CD4-positive, alpha-beta memory T cell (primary cell): ENCODE measurements around the gene TECPR1. TPM values are rescaled to one million over a fixed set of nuclear protein-coding genes. Genes with fewer than 3 reads are reported as not detected.

ENCODE experiments used
- CTCF ChIA-PET: fragments of 350-600 bp; sonication (Branson Sonifier 250); formaldehyde crosslinking; loops from one replicate; lab custom pipeline; 2021; ENCODE audit warnings: inconsistent platforms; ENCODE audit not compliant: partially characterized antibody; lab: Charles Lee
- POLR2A ChIA-PET: fragments of 350-600 bp; sonication (Branson Sonifier 250); formaldehyde crosslinking; loops from one replicate; lab custom pipeline; 2021; ENCODE audit not compliant: partially characterized antibody; lab: Charles Lee
- DNase-seq, 5 donors: peaks; one replicate each; pipeline versions ENCODE4 v3.0.0 to v3.0.0-alpha.2; 2020 to 2022; ENCODE audit warnings: mixed read lengths in 1 of 5
- H3K27ac ChIP-seq: one replicate; pipeline ENCODE4 v1.7.0; 2013; ENCODE audit warnings: low read depth, low read length
- H3K27me3 ChIP-seq: 2 replicates; pipeline ENCODE4 v1.7.0; 2013; ENCODE audit warnings: mild to moderate bottlenecking, low read length, moderate library complexity; ENCODE audit not compliant: insufficient read depth
- H3K36me3 ChIP-seq: 2 replicates; pipeline ENCODE4 v1.7.0; 2013; ENCODE audit warnings: mild to moderate bottlenecking, low read length, moderate library complexity; ENCODE audit not compliant: insufficient read depth
- H3K4me1 ChIP-seq: 2 replicates; pipeline ENCODE4 v1.7.0; 2013; ENCODE audit warnings: mild to moderate bottlenecking, low read length, moderate library complexity; ENCODE audit not compliant: insufficient read depth
- H3K4me3 ChIP-seq, 2 donors: one replicate each; pipeline ENCODE4 v1.7.0; 2013; ENCODE audit warnings: low read length in 2 of 2, mild to moderate bottlenecking in 1 of 2
- H3K9me3 ChIP-seq, 2 donors: one replicate each; pipeline ENCODE4 v1.7.0; 2013; ENCODE audit warnings: low read length in 2 of 2, control low read depth in 1 of 2; ENCODE audit not compliant: control insufficient read depth in 1 of 2
- H3K27ac Mint-ChIP-seq, 7 donors: one replicate each; pipeline ENCODE4 v1.8.0; 2020 to 2021; ENCODE audit warnings: mixed read lengths in 7 of 7, mild to moderate bottlenecking in 6 of 7, inconsistent platforms in 3 of 7, moderate library complexity in 3 of 7
- H3K27me3 Mint-ChIP-seq, 2 donors: one replicate each; pipeline ENCODE4 v1.8.0; 2020 to 2021; ENCODE audit warnings: mixed read lengths in 2 of 2
- H3K36me3 Mint-ChIP-seq, 2 donors: one replicate each; pipeline ENCODE4 v1.8.0; 2020 to 2021; ENCODE audit warnings: mixed read lengths in 2 of 2, inconsistent platforms in 1 of 2, mild to moderate bottlenecking in 1 of 2
- H3K4me1 Mint-ChIP-seq, 4 donors: one replicate each; pipeline ENCODE4 v1.8.0; 2020 to 2021; ENCODE audit warnings: mixed read lengths in 4 of 4, mild to moderate bottlenecking in 1 of 4
- H3K4me3 Mint-ChIP-seq, 8 donors: one replicate each; pipeline ENCODE4 v1.8.0; 2020 to 2021; ENCODE audit warnings: mixed read lengths in 8 of 8, mild to moderate bottlenecking in 7 of 8, moderate library complexity in 6 of 8, inconsistent platforms in 3 of 8
- H3K9me3 Mint-ChIP-seq, 8 donors: one replicate each; pipeline ENCODE4 v1.8.0; 2020 to 2021; ENCODE audit warnings: mixed read lengths in 8 of 8, mild to moderate bottlenecking in 5 of 8, inconsistent platforms in 3 of 8, moderate library complexity in 1 of 8
- intact Hi-C: fragments of 100-400 bp; cut with micrococcal nuclease; formaldehyde crosslinking; loops from one replicate; pipeline ENCODE4 v1.15.1; 2023
- polyA plus RNA-seq, 2 donors: library from polyadenylated mRNA; unstranded; fragments of 300-500 nt; fragmentation: Illumina TruSeq; gene quantifications; one replicate each; pipeline ENCODE4 v1.2.3, GENCODE V29; 2021
- total RNA-seq, 2 experiments: library from RNA; stranded (reverse); gene quantifications; one replicate each; pipeline ENCODE4 v1.2.3, GENCODE V29; 2021

TECPR1 gene
- total and polyA plus RNA-seq, 4 experiments from 2014 or later: 17.3 to 147 (median 85.9) TPM

DNA sequence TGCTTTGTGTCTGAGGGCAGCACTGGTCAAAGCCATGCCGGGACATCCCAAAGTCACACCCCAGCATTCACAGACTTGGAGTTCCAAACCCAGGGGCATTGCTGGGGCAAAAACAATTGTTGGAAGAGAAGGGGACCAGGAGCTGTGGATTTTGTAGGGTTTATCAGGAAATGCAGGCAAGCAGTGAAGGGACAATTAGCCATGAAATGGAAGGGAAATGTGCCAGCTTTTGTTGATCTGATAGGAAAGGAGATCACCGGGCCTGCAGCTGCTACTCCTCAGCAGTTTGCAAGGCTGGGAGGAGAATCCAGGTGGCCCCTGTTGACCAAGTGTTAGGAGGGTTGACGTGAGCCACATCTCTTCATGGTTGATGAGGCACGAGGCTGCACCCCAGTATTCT lies 26.9 kb upstream of the TECPR1 start:
- H3K4me1 Mint-ChIP-seq: peaks cover 8 to 25% (median 15%) of the 10 kb centered on the region in 4 donors
- intact Hi-C loops: no loop called here
- DNase-seq: no peak
- Histone ChIP-seq H3K27ac (no peak overlapping the region), H3K9me3 (no peaks in the 10 kb centered on the region), H3K36me3 (no peaks in the 10 kb centered on the region), H3K27me3 (no peaks in the 10 kb centered on the region), H3K4me3 (no peak overlapping the region), H3K4me1 (peaks cover 26% of the 10 kb centered on the region)
- no peaks in the 10 kb centered on the region for H3K9me3 Mint-ChIP-seq
- peak overlapping the region in 1 of 7 donors; percentile 83 for H3K27ac Mint-ChIP-seq
- CTCF ChIA-PET: interaction anchor here (1.8 kb wide), 1 partner anchor 12 kb away, joined by 4 read pairs; no protein-coding TSS in a partner anchor
- POLR2A ChIA-PET: interaction anchor here (1.1 kb wide), 1 partner anchor 8 kb away, joined by 3 read pairs; no protein-coding TSS in a partner anchor
- H3K27me3 Mint-ChIP-seq: no peaks in the 10 kb centered on the region
- H3K36me3 Mint-ChIP-seq: peaks cover 0 to 6% of the 10 kb centered on the region in 2 donors
- peak overlapping the region in 1 of 8 donors; percentile 21 for H3K4me3 Mint-ChIP-seq

DNA sequence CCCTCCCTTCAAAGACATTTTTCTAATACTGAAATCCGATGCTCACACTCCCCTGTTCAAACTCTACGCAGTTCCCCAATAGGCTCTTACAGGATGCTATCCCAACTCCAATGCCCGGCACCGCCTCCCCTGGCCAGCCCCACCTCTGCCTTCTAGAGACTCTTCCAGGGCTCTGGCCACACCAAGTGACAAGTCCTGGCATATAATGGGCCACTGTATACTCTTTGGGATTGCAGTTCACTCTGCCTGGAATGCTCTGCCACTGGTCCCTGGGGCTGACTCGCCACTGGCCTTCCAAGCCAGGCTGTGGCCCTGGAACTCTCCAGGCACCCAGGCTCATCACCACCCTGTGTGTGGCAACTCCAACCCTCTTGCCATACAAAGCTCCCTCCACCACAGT lies 26.4 kb upstream of the TECPR1 start:
- Mint-ChIP-seq H3K27ac (peak overlapping the region in 1 of 7 donors; percentile 42), H3K9me3 (no peaks in the 10 kb centered on the region), H3K36me3 (peaks cover 0 to 6% of the 10 kb centered on the region in 2 donors), H3K27me3 (no peaks in the 10 kb centered on the region), H3K4me3 (no peak overlapping the region), H3K4me1 (peaks cover 7 to 24% (median 12%) of the 10 kb centered on the region in 4 donors)
- CTCF ChIA-PET: interaction anchor here (1.8 kb wide), 1 partner anchor 11 kb away, joined by 4 read pairs; no protein-coding TSS in a partner anchor
- Histone ChIP-seq H3K27ac (no peak overlapping the region), H3K27me3 (no peaks in the 10 kb centered on the region), H3K36me3 (no peaks in the 10 kb centered on the region), H3K4me1 (peaks cover 21% of the 10 kb centered on the region), H3K9me3 (no peaks in the 10 kb centered on the region), H3K4me3 (no peak overlapping the region)
- intact Hi-C loops: no loop called here
- POLR2A ChIA-PET: no interaction called here
- DNase-seq: no peak

- no peak overlapping the region for H3K27ac Mint-ChIP-seq
- POLR2A ChIA-PET: interaction anchor here (1.1 kb wide), 1 partner anchor 25 kb away, joined by 3 read pairs; no protein-coding TSS in a partner anchor
- no peaks in the 10 kb centered on the region for H3K27me3 Mint-ChIP-seq
Observed at GRCh38 chr7:98276241-98276761, 24.3 kb upstream of the TECPR1 start.

GRCh38 chr7:98267303-98267702 lies 15.3 kb upstream of the TECPR1 start:
- peaks cover 0 to 11% of the 10 kb centered on the region in 2 donors for H3K36me3 Mint-ChIP-seq
- Histone ChIP-seq H3K27ac (no peak overlapping the region), H3K9me3 (no peaks in the 10 kb centered on the region), H3K36me3 (no peaks in the 10 kb centered on the region), H3K4me3 (no peak overlapping the region), H3K4me1 (no peaks in the 10 kb centered on the region), H3K27me3 (no peaks in the 10 kb centered on the region)
- no peaks in the 10 kb centered on the region for H3K9me3 Mint-ChIP-seq
- intact Hi-C loops: loop anchor here (5.0 kb wide), 1 partner anchor 135 kb away; the partner anchor contains the start of gene BAIAP2L1
- ChIA-PET POLR2A (no interaction called here), CTCF (interaction anchor here (0.8 to 1.4 kb wide), 2 partner anchors 11 to 18 kb away, joined by 3 to 4 read pairs; no protein-coding TSS in a partner anchor)
- peaks cover 0 to 7% (median 4%) of the 10 kb centered on the region in 4 donors for H3K4me1 Mint-ChIP-seq
- no peaks in the 10 kb centered on the region for H3K27me3 Mint-ChIP-seq
- H3K4me3 Mint-ChIP-seq: no peak overlapping the region
- H3K27ac Mint-ChIP-seq: peak overlapping the region in 3 of 7 donors; percentile 4 to 66 (median 28)
- no peak for DNase-seq

More at GRCh38 chr7:98276241-98276761, 24.3 kb upstream of the TECPR1 start:
- no peak overlapping the region for H3K27ac ChIP-seq
- H3K9me3 ChIP-seq: no peaks in the 10 kb centered on the region
- Mint-ChIP-seq H3K4me3 (no peak overlapping the region), H3K4me1 (peaks cover 0 to 12% (median 1%) of the 10 kb centered on the region in 4 donors), H3K9me3 (no peaks in the 10 kb centered on the region), H3K36me3 (peaks cover 0 to 3% of the 10 kb centered on the region in 2 donors)
- no peak overlapping the region for H3K4me3 ChIP-seq
- no peaks in the 10 kb centered on the region for H3K27me3 ChIP-seq
- no peak for DNase-seq
- CTCF ChIA-PET: no interaction called here
- intact Hi-C loops: no loop called here
- H3K36me3 ChIP-seq: no peaks in the 10 kb centered on the region
- peaks cover 6% of the 10 kb centered on the region for H3K4me1 ChIP-seq

GRCh38 chr7:98266840-98267239 lies 14.8 kb upstream of the TECPR1 start:
- H3K4me1 Mint-ChIP-seq: peaks cover 0 to 7% (median 4%) of the 10 kb centered on the region in 4 donors
- H3K9me3 ChIP-seq: no peaks in the 10 kb centered on the region
- H3K27ac ChIP-seq: no peak overlapping the region
- DNase-seq: no peak
- ChIA-PET CTCF (interaction anchor here (0.8 to 1.4 kb wide), 2 partner anchors 12 to 18 kb away, joined by 3 to 4 read pairs; no protein-coding TSS in a partner anchor), POLR2A (no interaction called here)
- H3K27me3 ChIP-seq: no peaks in the 10 kb centered on the region
- intact Hi-C loops: loop anchor here (5.0 kb wide), 1 partner anchor 135 kb away; the partner anchor contains the start of gene BAIAP2L1
- no peak overlapping the region for H3K4me3 Mint-ChIP-seq
- no peaks in the 10 kb centered on the region for H3K36me3 ChIP-seq
- no peak overlapping the region for H3K27ac Mint-ChIP-seq
- no peaks in the 10 kb centered on the region for H3K9me3 Mint-ChIP-seq
- no peaks in the 10 kb centered on the region for H3K27me3 Mint-ChIP-seq
- H3K36me3 Mint-ChIP-seq: peaks cover 3 to 12% of the 10 kb centered on the region in 2 donors
- no peak overlapping the region for H3K4me3 ChIP-seq
- no peaks in the 10 kb centered on the region for H3K4me1 ChIP-seq

DNA sequence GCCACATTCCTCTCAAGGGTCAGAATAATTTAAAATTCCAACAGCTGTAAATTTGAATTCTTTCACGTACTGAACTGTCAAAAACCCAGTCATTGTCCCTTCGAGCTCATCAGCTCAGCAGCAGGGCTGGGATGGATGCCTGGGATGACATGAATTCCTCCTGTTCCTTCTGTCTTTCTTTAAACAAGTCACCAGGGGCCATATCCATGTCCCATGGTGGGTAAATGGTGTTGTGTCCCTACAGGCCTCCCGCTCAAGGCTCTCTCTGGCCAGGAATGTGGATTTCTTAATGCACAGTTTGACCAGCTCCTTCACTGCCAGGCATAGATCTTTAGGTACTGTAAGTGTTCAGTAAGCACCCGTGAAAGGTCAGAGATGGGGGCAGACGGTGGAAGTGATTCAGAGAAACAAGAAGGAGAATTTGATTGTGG lies 13.8 kb upstream of the TECPR1 start:
- H3K4me3 ChIP-seq: no peak overlapping the region
- peaks cover 2% of the 10 kb centered on the region for H3K36me3 ChIP-seq
- no peak for DNase-seq
- no peak overlapping the region for H3K27ac ChIP-seq
- no peaks in the 10 kb centered on the region for H3K9me3 ChIP-seq
- POLR2A ChIA-PET: interaction anchor here (0.6 to 0.7 kb wide), 2 partner anchors 15 kb away, joined by 3 read pairs; no protein-coding TSS in a partner anchor
- Mint-ChIP-seq H3K27ac (peak overlapping the region in 3 of 7 donors; percentile 56 to 82 (median 68)), H3K36me3 (peaks cover 10 to 18% of the 10 kb centered on the region in 2 donors), H3K4me1 (peaks cover 0 to 7% (median 4%) of the 10 kb centered on the region in 4 donors), H3K27me3 (no peaks in the 10 kb centered on the region), H3K4me3 (no peak overlapping the region), H3K9me3 (no peaks in the 10 kb centered on the region)
- no peaks in the 10 kb centered on the region for H3K27me3 ChIP-seq
- intact Hi-C loops: loop anchor here (5.0 kb wide), 1 partner anchor 136 kb away; the partner anchor contains the start of gene BAIAP2L1
- CTCF ChIA-PET: interaction anchor here (1.6 kb wide), 1 partner anchor 14 kb away, joined by 4 read pairs; no protein-coding TSS in a partner anchor
- no peaks in the 10 kb centered on the region for H3K4me1 ChIP-seq

DNA sequence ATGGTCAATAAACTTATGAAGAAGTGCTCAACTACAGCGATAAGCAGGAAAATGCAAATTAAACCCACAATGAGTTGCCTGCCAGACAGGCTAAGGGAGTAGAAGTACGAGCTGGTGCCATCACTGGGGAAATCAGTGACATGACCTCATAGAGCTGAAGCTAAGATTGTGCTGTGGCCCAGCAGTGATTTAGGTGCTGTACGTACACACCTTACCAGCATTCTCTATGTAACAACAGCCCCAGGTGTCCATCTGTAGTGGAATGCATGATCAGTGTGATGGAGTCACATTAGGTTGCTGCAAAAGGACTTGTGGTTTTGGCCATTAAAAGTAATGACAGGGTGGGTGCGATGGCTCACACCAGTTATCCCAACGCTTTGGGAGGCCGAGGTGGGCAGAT lies 5.7 kb upstream of the TECPR1 start:
- no peak for DNase-seq
- no peak overlapping the region for H3K27ac Mint-ChIP-seq
- H3K4me1 Mint-ChIP-seq: peaks cover 13 to 29% (median 21%) of the 10 kb centered on the region in 4 donors
- Histone ChIP-seq H3K9me3 (no peaks in the 10 kb centered on the region), H3K4me3 (no peak overlapping the region), H3K27ac (no peak overlapping the region), H3K36me3 (peaks cover 17% of the 10 kb centered on the region), H3K4me1 (peaks cover 21% of the 10 kb centered on the region), H3K27me3 (no peaks in the 10 kb centered on the region)
- ChIA-PET CTCF (no interaction called here), POLR2A (no interaction called here)
- H3K27me3 Mint-ChIP-seq: no peaks in the 10 kb centered on the region
- H3K36me3 Mint-ChIP-seq: peaks cover 24 to 41% of the 10 kb centered on the region in 2 donors
- H3K4me3 Mint-ChIP-seq: no peak overlapping the region
- H3K9me3 Mint-ChIP-seq: no peaks in the 10 kb centered on the region
- intact Hi-C loops: no loop called here
